Lower leg skin (tissue), 4 donors: ENCODE measurements around the gene CHST8. TPM values are rescaled to one million over a fixed set of nuclear protein-coding genes. Genes with fewer than 3 reads are reported as not detected.

ENCODE experiments used
- DNase-seq, 2 donors: peaks; one replicate each; pipeline ENCODE4 v3.0.0-alpha.2; 2019; ENCODE audit warnings: low spot score in 2 of 2
- H3K4me3 ChIP-seq: fragments of 200-600 bp; sonication (generic); 2 replicates; pipeline ENCODE4 v1.5.1; 2017; ENCODE audit warnings: mild to moderate bottlenecking, low read depth; ENCODE audit not compliant: poor library complexity, severe bottlenecking
- CTCF ChIP-seq, 3 donors: fragments of 450-650 bp; IDR thresholded peaks; one replicate each; pipeline ENCODE4 v1.5.1; 2016; ENCODE audit warnings: antibody characterized with exemption in 3 of 3, mild to moderate bottlenecking in 3 of 3, moderate library complexity in 2 of 3
- POLR2A ChIP-seq, 2 donors: fragments of 450-650 bp; IDR thresholded peaks; one replicate each; pipeline ENCODE4 v1.6.1; 2016 to 2017; ENCODE audit warnings: antibody characterized with exemption in 2 of 2, mild to moderate bottlenecking in 1 of 2, moderate library complexity in 1 of 2
- WGBS, 2 donors: methylation state at CpG; one replicate each; pipeline ENCODE4 v1.1.5; 2018; 5-methylcytosine and 5-hydroxymethylcytosine counted together
- intact Hi-C: fragments of 100-400 bp; cut with DNase I; formaldehyde crosslinking; loops from one replicate; pipeline ENCODE4 v1.15.0; 2023; ENCODE audit warnings: low total_unique reads
- total RNA-seq, 4 donors: library from RNA; depleted of rRNA; stranded (reverse); fragments of >200 nt; gene quantifications; one replicate each; pipeline ENCODE4 v1.1.0, GENCODE V29; 2016

CHST8 gene
- total RNA-seq, 4 donors from 2014 or later: 0.19 to 1.6 (median 0.37) TPM; not detected in 1

DNA sequence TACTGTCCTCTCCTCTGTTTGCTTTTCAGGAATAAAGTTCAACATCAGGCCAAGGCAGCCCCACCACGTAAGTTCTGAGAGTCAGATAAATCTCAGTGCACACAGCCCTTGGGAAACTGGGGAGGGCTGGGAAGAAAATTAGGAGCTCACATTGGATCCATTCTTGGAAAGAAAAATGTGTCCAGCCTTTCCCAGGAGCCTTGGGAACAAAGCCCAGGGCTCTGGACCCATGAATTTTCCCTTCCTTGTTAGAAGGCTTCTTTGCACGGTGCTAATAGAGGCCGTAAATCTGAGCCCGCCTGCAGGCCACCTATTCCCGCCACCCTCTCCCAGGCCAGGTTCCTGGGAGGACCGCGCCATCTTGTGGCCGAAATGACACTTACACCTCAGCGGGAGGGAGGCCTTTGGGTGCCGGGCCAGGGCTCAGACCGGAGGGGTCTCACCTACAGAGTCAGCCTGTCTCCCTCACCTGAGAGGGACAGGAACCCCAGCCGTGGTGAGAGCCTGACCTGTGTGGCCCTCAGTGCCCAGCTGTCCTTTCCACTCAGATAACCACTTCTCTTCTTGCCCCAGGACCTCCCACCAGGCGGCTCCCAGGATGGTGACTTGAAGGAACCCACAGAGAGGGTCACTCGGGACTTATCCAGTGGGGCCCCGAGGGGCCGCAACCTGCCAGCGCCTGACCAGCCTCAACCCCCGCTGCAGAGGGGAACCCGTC, 149.8 kb downstream of the CHST8 start:
- intact Hi-C loops: loop anchor here (10.0 kb wide), 1 partner anchor 943 kb away; no protein-coding TSS in a partner anchor
- WGBS, 2 donors: 26 to 29% methylated on average over 19 of the region's 19 CpGs

DNA sequence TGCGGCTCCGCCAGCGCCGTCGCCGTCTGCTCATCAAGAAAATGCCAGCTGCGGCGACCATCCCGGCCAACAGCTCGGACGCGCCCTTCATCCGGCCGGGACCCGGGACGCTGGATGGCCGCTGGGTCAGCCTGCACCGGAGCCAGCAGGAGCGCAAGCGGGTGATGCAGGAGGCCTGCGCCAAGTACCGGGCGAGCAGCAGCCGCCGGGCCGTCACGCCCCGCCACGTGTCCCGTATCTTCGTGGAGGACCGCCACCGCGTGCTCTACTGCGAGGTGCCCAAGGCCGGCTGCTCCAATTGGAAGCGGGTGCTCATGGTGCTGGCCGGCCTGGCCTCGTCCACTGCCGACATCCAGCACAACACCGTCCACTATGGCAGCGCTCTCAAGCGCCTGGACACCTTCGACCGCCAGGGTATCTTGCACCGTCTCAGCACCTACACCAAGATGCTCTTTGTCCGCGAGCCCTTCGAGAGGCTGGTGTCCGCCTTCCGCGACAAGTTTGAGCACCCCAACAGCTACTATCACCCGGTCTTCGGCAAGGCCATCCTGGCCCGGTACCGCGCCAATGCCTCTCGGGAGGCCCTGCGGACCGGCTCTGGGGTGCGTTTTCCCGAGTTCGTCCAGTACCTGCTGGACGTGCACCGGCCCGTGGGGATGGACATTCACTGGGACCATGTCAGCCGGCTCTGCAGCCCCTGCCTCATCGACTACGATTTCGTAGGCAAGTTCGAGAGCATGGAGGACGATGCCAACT, 150.5 kb downstream of the CHST8 start:
- DNase-seq: no peak
- 94 to 96% methylated on average over 63 to 72 of the region's 72 CpGs for WGBS, 2 donors
- intact Hi-C loops: loop anchor here (10.0 kb wide), 1 partner anchor 943 kb away; no protein-coding TSS in a partner anchor

More for the DNA sequence above, 149.8 kb downstream of the CHST8 start:
- DNase-seq: peak; percentile 39 to 94
- TF ChIP-seq CTCF (IDR thresholded peaks at IDR 0.05): peak in 1 of 3 donors; percentile 25
- TF ChIP-seq POLR2A (IDR thresholded peaks at IDR 0.05): no peak
- H3K4me3 ChIP-seq: no peak overlapping the region

GRCh38 chr19:33772858-33773180, 151.1 kb downstream of the CHST8 start:
- intact Hi-C loops: loop anchor here (10.0 kb wide), 1 partner anchor 942 kb away; no protein-coding TSS in a partner anchor
- no peak overlapping the region for H3K4me3 ChIP-seq
- DNase-seq: no peak
- WGBS, 2 donors: 94 to 98% methylated on average over 23 of the region's 23 CpGs
- TF ChIP-seq CTCF (IDR thresholded peaks at IDR 0.05): no peak
- TF ChIP-seq POLR2A (IDR thresholded peaks at IDR 0.05): no peak

More for the DNA sequence above, 150.5 kb downstream of the CHST8 start:
- no peak overlapping the region for H3K4me3 ChIP-seq
- TF ChIP-seq POLR2A (IDR thresholded peaks at IDR 0.05) (no peak), CTCF (IDR thresholded peaks at IDR 0.05) (no peak)

DNA sequence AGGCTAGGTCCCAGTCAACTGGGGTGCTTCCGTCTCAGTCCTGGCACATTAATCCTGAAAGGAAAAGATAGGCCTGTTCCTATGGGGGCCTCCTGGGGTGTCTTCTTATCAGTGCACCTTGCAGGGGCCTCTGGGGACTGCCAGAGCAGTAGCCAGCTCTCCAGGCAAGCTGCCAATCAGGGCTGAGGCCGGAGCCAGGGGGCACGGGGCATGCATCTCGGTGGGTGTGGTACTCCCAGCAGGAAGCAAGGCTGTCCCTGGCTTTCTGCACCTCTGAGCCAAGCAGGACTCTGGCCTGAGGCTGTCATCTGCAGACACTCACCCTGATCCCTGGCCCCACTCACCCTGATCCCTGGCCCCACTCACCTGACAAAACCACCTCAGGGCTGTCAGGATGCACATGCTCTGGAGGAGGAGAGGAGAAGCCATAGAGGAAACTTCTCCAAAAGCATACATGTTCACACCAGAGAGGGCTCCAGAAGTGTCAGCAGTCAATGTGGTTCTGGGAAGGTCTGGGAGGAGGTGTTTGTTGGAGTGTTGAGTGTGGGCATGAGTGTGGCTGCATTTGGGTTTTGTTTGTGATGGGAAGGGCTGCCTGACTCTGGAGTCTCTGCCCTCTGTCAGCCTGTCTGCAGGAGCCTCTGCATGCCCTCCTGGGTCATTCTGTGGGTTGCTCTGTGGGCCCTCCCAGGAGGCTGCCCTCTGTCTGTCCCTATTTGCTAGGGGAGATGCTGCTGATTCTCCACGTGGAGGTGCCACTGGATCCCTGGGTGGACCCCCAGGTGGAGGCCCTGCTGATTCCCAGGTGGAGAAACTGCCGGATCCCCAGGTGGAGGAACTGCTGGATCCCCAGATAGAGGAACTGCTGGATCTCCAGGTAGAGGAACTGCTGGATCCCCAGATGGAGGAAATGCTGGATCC, 152.2 kb downstream of the CHST8 start:
- H3K4me3 ChIP-seq: no peak overlapping the region
- intact Hi-C loops: loop anchor here (10.0 kb wide), 1 partner anchor 941 kb away; no protein-coding TSS in a partner anchor
- DNase-seq: no peak
- no peak for TF ChIP-seq CTCF (IDR thresholded peaks at IDR 0.05)
- TF ChIP-seq POLR2A (IDR thresholded peaks at IDR 0.05): no peak
- WGBS, 2 donors: 42 to 43% methylated on average over 6 of the region's 6 CpGs

DNA sequence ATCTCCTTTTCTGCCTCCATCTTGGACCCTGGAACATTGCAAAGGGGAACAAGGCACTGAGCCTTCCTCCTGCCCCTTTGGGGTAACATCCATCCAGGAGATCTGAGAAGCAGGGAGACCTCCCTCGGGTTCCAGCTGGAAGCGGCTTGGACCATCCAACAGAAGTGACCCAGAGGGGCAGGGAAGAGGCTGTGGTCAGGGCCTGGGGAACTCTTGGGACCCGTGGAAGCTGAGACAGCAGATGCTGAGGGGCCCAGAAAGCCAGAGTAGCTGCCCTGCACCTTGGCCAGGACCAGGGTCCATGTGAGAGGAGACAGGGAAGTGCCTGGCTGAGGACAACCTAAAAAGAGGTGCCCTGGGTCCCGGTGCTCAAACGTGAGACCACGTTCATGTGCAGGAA, 153.0 kb downstream of the CHST8 start:
- 83 to 92% methylated on average over 6 of the region's 6 CpGs for WGBS, 2 donors
- DNase-seq: no peak
- intact Hi-C loops: loop anchor here (5.0 to 10.0 kb wide), 3 partner anchors 228 to 940 kb away; no protein-coding TSS in a partner anchor
- no peak for TF ChIP-seq CTCF (IDR thresholded peaks at IDR 0.05)
- TF ChIP-seq POLR2A (IDR thresholded peaks at IDR 0.05): no peak
- H3K4me3 ChIP-seq: no peak overlapping the region
